HCT116 (cell line): Measurements from ENCODE around the gene SBF1. TPM values are rescaled to one million over a fixed set of nuclear protein-coding genes. Genes with fewer than 3 reads are reported as not detected.

Experiments
- ATAC-seq: fragments of 200-7000 bp; cut with Tn5 transposase; 2 replicates; pipeline ENCODE4 v1.9.1; 2020; ENCODE audit warnings: mild to moderate bottlenecking, moderate library complexity
- BruUV-seq: library from RNA; stranded (reverse); fragments of 400-500 nt; replicated peaks from 2 replicates; lab custom pipeline; 2021; lab: Mats Ljungman, UMichigan
- CTCF ChIA-PET: fragments of 300-600 bp; sonication (Branson Sonifier 250); formaldehyde crosslinking; loops from one replicate; lab custom pipeline; 2021; ENCODE audit warnings: antibody characterized with exemption; lab: Charles Lee
- POLR2A ChIA-PET: fragments of 300-600, 350-600 bp; sonication (Branson Sonifier 250); formaldehyde crosslinking; loops from one replicate; lab custom pipeline; 2021; ENCODE audit warnings: antibody characterized with exemption; lab: Charles Lee
- RAD21 ChIA-PET, 2 experiments: fragments of 300-600 bp; sonication (Branson Sonifier 250); formaldehyde crosslinking; loops; one replicate each; lab custom pipeline; 2023; ENCODE audit warnings: low total read pairs in 2 of 2; ENCODE audit not compliant: uncharacterized antibody in 2 of 2, unreplicated experiment in 2 of 2, low non-redundant PET in 1 of 2; lab: Charles Lee
- DNase-seq: peaks from one replicate; pipeline ENCODE4 v3.0.0-alpha.2; 2010; ENCODE audit warnings: low read depth, low spot score
- H2AFZ ChIP-seq: fragments of 200-600 bp; shearing (Covaris generic), sonication (generic); 2 replicates; pipeline ENCODE4 v1.6.1; 2017; ENCODE audit warnings: low read depth, mixed run types, mixed read lengths, antibody characterized with exemption, low read length; ENCODE audit not compliant: poor library complexity, severe bottlenecking
- H3K27ac ChIP-seq: 2 replicates; pipeline ENCODE4 v1.5.1; 2012; ENCODE audit warnings: low read depth, low read length
- H3K27me3 ChIP-seq: fragments of 200-600 bp; sonication (generic); 2 replicates; pipeline ENCODE4 v1.6.1; 2016; ENCODE audit warnings: mixed run types, low read length, mixed read lengths; ENCODE audit not compliant: insufficient read depth
- H3K36me3 ChIP-seq, 2 experiments: fragments of 200-500 bp in 1 of 2; fragments of 200-600 bp in 1 of 2; sonication (Bioruptor generic) in 1 of 2; sonication (generic) in 1 of 2; 2 replicates each; pipeline versions ENCODE4 v1.5.1 to v1.6.1; 2014 to 2016; ENCODE audit warnings: low read length in 2 of 2, inconsistent platforms in 1 of 2, mixed read lengths in 1 of 2, mixed run types in 1 of 2; ENCODE audit not compliant: insufficient read depth in 2 of 2, control insufficient read depth in 1 of 2
- H3K4me1 ChIP-seq, 2 experiments: fragments of 200-600 bp in 1 of 2; sonication (generic) in 1 of 2; 2 replicates each; pipeline versions ENCODE4 v1.5.1 to v1.6.1; 2012 to 2017; ENCODE audit warnings: low read length in 2 of 2, inconsistent platforms in 1 of 2, mild to moderate bottlenecking in 1 of 2, mixed read lengths in 1 of 2, mixed run types in 1 of 2, moderate library complexity in 1 of 2; ENCODE audit not compliant: insufficient read depth in 2 of 2, control insufficient read depth in 1 of 2
- H3K4me2 ChIP-seq: fragments of 200-600 bp; sonication (generic); 2 replicates; pipeline ENCODE4 v1.6.1; 2017; ENCODE audit warnings: mixed run types, low read length, mixed read lengths
- H3K4me3 ChIP-seq, 2 experiments: fragments of 200-600 bp in 1 of 2; sonication (generic) in 1 of 2; replicated peaks in 1 of 2; 2 replicates each; pipeline ENCODE4 v1.5.1; 2011 to 2016; ENCODE audit warnings: low read length in 2 of 2, control low read depth in 1 of 2, low read depth in 1 of 2, mild to moderate bottlenecking in 1 of 2, mixed read lengths in 1 of 2, mixed run types in 1 of 2
- H3K79me2 ChIP-seq: fragments of 200-600 bp; sonication (generic); 2 replicates; pipeline ENCODE4 v1.6.1; 2017; ENCODE audit warnings: mild to moderate bottlenecking, mixed run types, low read length, moderate library complexity, mixed read lengths; ENCODE audit not compliant: insufficient read depth
- H3K9ac ChIP-seq: fragments of 200-600 bp; sonication (generic); 2 replicates; pipeline ENCODE4 v1.6.1; 2016; ENCODE audit warnings: low read length, mixed read lengths
- H3K9me2 ChIP-seq: fragments of 200-600 bp; sonication (generic), shearing (Covaris generic); 2 replicates; pipeline ENCODE4 v1.6.1; 2017; ENCODE audit warnings: mixed run types, mild to moderate bottlenecking, moderate library complexity; ENCODE audit not compliant: insufficient read depth
- H3K9me3 ChIP-seq, 2 experiments: fragments of 200-500 bp in 1 of 2; fragments of 200-600 bp in 1 of 2; sonication (Bioruptor generic) in 1 of 2; sonication (generic) in 1 of 2; 2 replicates each; pipeline ENCODE4 v1.6.1; 2014 to 2017; ENCODE audit warnings: low read length in 2 of 2, mixed read lengths in 2 of 2, inconsistent platforms in 1 of 2, low read depth in 1 of 2, mild to moderate bottlenecking in 1 of 2, mixed run types in 1 of 2, moderate library complexity in 1 of 2; ENCODE audit not compliant: control insufficient read depth in 1 of 2, insufficient read depth in 1 of 2
- H4K20me1 ChIP-seq: fragments of 200-600 bp; sonication (generic), shearing (Covaris generic); 2 replicates; pipeline ENCODE4 v1.6.1; 2017; ENCODE audit warnings: mixed run types, mild to moderate bottlenecking, moderate library complexity; ENCODE audit not compliant: insufficient read depth
- ATF3 ChIP-seq: IDR thresholded peaks from 2 replicates; pipeline ENCODE4 v1.6.1; 2012
- CEBPB ChIP-seq: IDR thresholded peaks from 2 replicates; pipeline ENCODE4 v1.6.1; 2012; ENCODE audit warnings: low read depth
- EGR1 ChIP-seq: IDR thresholded peaks from 2 replicates; pipeline ENCODE4 v1.6.1; 2012; ENCODE audit warnings: low read depth
- ELF1 ChIP-seq: IDR thresholded peaks from 2 replicates; pipeline ENCODE4 v1.6.1; 2012; ENCODE audit warnings: low read depth, borderline replicate concordance
- EZH2 ChIP-seq: fragments of 200-600 bp; sonication (generic); IDR thresholded peaks from 2 replicates; pipeline ENCODE4 v1.6.1; 2017; ENCODE audit warnings: antibody characterized with exemption, mixed run types
- EZH2phosphoT487 ChIP-seq: fragments of 200-600 bp; IDR thresholded peaks from 2 replicates; pipeline ENCODE4 v1.6.1; 2018; ENCODE audit warnings: antibody characterized with exemption, borderline replicate concordance
- FOSL1 ChIP-seq: IDR thresholded peaks from 2 replicates; pipeline ENCODE4 v1.6.1; 2012; ENCODE audit warnings: low read depth
- JUND ChIP-seq: IDR thresholded peaks from 2 replicates; pipeline ENCODE4 v1.6.1; 2012
- POLR2AphosphoS5 ChIP-seq: IDR thresholded peaks from 2 replicates; pipeline ENCODE4 v1.6.1; 2011; ENCODE audit warnings: mild to moderate bottlenecking, low read depth, low read length, moderate library complexity
- RAD21 ChIP-seq: IDR thresholded peaks from 2 replicates; pipeline ENCODE4 v1.6.1; 2012; ENCODE audit warnings: low read depth, mild to moderate bottlenecking
- SIN3A ChIP-seq: IDR thresholded peaks from 2 replicates; pipeline ENCODE4 v1.6.1; 2012; ENCODE audit warnings: low read depth
- SP1 ChIP-seq: IDR thresholded peaks from 2 replicates; pipeline ENCODE4 v1.6.1; 2012; ENCODE audit warnings: low read depth
- SRF ChIP-seq: IDR thresholded peaks from 2 replicates; pipeline ENCODE4 v1.6.1; 2012; ENCODE audit warnings: low read depth
- ZFX ChIP-seq: fragments of 450-650 bp; IDR thresholded peaks from 2 replicates; pipeline ENCODE4 v1.6.1; 2017
- ZNF274 ChIP-seq: fragments of 200-500 bp; sonication (Bioruptor generic); IDR thresholded peaks from 2 replicates; pipeline ENCODE4 v1.6.1; 2014; ENCODE audit warnings: mild to moderate bottlenecking, low read depth, low read length, inconsistent platforms
- intact Hi-C: fragments of 100-400 bp; cut with micrococcal nuclease; formaldehyde crosslinking; loops from 2 replicates; pipeline ENCODE4 v1.10.0; 2022
- total RNA-seq: library from RNA; stranded (reverse); gene quantifications from one replicate; pipeline ENCODE4 v1.2.1, GENCODE V29; 2021; ENCODE audit not compliant: unreplicated experiment
- TF ChIP-seq, protein P1 (sequence below), 3 experiments: fragments of 200-600 bp in 1 of 3; sonication (generic) in 1 of 3; IDR thresholded peaks in 2 of 3; conservative IDR thresholded peaks in 1 of 3; 2 replicates each; pipeline ENCODE4 v1.5.1; 2012 to 2017; ENCODE audit warnings: low read depth in 2 of 3, low read length in 2 of 3, antibody characterized with exemption in 1 of 3, borderline replicate concordance in 1 of 3, control low read depth in 1 of 3, mild to moderate bottlenecking in 1 of 3, mixed read lengths in 1 of 3, mixed run types in 1 of 3, moderate library complexity in 1 of 3; ENCODE audit not compliant: insufficient read depth in 1 of 3

The SBF1 gene
- total RNA-seq, 1 experiment from 2014 or later, result 91.1 TPM

DNA sequence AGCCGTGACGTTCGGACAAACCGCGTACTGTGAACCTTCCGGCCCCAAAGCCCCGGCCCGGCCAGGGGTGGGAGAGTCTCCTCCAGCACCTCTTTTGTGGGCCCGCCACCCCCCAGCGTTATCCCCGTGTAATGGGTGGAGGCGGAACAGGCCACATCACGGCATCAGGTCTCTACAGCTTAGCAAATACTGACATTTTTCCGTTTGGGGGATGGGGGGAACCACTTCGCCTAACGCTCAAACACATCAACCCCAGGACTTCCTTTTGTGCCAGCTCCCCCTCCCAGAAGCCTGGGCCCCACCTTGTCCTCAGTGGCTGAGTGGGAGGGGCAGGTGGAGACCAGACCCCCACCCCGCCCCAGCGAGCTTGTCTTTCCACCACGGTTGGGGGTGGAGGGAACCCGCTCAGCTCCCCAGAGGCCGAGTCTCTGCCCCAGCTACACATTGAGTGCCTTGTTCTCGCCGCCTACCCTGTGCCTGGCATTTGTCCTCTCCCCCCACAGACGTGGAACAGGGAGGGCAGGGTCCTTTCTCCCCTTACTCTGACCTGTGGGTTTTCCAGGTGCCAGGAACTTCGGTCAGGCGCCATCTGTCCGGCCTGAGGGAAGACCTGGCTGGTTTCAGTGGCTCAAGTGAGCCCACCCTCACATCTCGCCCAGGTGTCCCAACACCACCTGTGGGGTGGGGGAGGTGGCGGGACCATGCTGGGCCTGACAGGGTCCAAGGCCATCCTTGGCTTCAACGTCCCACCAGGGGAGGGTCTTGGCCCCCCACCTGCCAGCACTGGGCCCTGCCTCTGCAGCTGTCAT, 29.6 kb downstream of the SBF1 start:
- no peak for TF ChIP-seq EGR1
- TF ChIP-seq POLR2AphosphoS5, result no peak; the same call in 1 of the 2 replicates
- TF ChIP-seq, protein P1, sequence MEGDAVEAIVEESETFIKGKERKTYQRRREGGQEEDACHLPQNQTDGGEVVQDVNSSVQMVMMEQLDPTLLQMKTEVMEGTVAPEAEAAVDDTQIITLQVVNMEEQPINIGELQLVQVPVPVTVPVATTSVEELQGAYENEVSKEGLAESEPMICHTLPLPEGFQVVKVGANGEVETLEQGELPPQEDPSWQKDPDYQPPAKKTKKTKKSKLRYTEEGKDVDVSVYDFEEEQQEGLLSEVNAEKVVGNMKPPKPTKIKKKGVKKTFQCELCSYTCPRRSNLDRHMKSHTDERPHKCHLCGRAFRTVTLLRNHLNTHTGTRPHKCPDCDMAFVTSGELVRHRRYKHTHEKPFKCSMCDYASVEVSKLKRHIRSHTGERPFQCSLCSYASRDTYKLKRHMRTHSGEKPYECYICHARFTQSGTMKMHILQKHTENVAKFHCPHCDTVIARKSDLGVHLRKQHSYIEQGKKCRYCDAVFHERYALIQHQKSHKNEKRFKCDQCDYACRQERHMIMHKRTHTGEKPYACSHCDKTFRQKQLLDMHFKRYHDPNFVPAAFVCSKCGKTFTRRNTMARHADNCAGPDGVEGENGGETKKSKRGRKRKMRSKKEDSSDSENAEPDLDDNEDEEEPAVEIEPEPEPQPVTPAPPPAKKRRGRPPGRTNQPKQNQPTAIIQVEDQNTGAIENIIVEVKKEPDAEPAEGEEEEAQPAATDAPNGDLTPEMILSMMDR (IDR thresholded peaks at IDR 0.05 in 2 of 3, conservative IDR thresholded peaks at IDR 0.05 in 1 of 3; ENCODE audit: borderline replicate concordance in 1 of 3, insufficient read depth in 1 of 3, low read depth in 2 of 3, low read length in 2 of 3), result no peak
- TF ChIP-seq ELF1, result no peak
- TF ChIP-seq JUND, result no peak
- TF ChIP-seq CEBPB, result no peak
- TF ChIP-seq FOSL1, result no peak
- no peak for TF ChIP-seq ATF3
- no peak for TF ChIP-seq EZH2phosphoT487
- TF ChIP-seq SP1, result no peak
- TF ChIP-seq SIN3A, result no peak
- TF ChIP-seq ZFX, result no peak
- no peak for TF ChIP-seq EZH2
- no peak for TF ChIP-seq ZNF274
- TF ChIP-seq RAD21, result no peak
- no peak for TF ChIP-seq SRF
- H2AFZ ChIP-seq, result no peak overlapping the region
- POLR2A ChIA-PET, result no interaction called here
- RAD21 ChIA-PET, result no interaction called here
- CTCF ChIA-PET, result no interaction called here
- H4K20me1 ChIP-seq, result no peaks in the 10 kb centered on the region
- intact Hi-C loops, result no loop called here
- no peak overlapping the region; the same call in 1 of the 2 replicates for H3K27ac ChIP-seq
- H3K4me1 ChIP-seq, result peaks cover 0 to 4% of the 10 kb centered on the region in 2 experiments; a peak in 2 of 4 replicates
- no peak; the same call in 1 of the 2 replicates for ATAC-seq
- no peaks in the 10 kb centered on the region for H3K79me2 ChIP-seq
- no peaks in the 10 kb centered on the region for H3K27me3 ChIP-seq
- H3K4me2 ChIP-seq, result no peak overlapping the region
- no peaks in the 10 kb centered on the region for H3K9me2 ChIP-seq
- BruUV-seq, result no TSS peak
- H3K9ac ChIP-seq, result no peak overlapping the region
- H3K9me3 ChIP-seq, result no peaks in the 10 kb centered on the region
- DNase-seq, result no peak
- peaks cover 3 to 8% of the 10 kb centered on the region in 2 experiments; a peak in 3 of 4 replicates for H3K36me3 ChIP-seq
- no peak overlapping the region for H3K4me3 ChIP-seq
